ENCODE measurements around the gene TYW1B. TPM values are rescaled to one million over a fixed set of nuclear protein-coding genes. Genes with fewer than 3 reads are reported as not detected.
"Not testable (repeated sequence)": the region's sequence is repeated elsewhere in the genome, so short reads cannot be mapped to it uniquely, and the experiment has no call there.

Gene TYW1B
- total and polyA plus RNA-seq, 4 donors: 1.0 to 3.8 (median 2.1) TPM

GRCh38 chr7:72843166-72843565, 15.2 kb upstream of the TYW1B start:
- WGBS, 2 donors: 85 to 89% methylated on average over 4 of the region's 4 CpGs

GRCh38 chr7:72840966-72841511, 13.0 kb upstream of the TYW1B start:
- ATAC-seq (ENCODE audit: low FRiP score); H3K4me1 ChIP-seq (ENCODE audit: control insufficient read depth in 1 of 2, insufficient read depth in 2 of 2, low read length in 2 of 2); H3K27me3 ChIP-seq (ENCODE audit: control insufficient read depth in 1 of 2, insufficient read depth in 2 of 2, low read length in 1 of 2); H3K36me3 ChIP-seq (ENCODE audit: control insufficient read depth in 1 of 2, insufficient read depth in 2 of 2, low read length in 1 of 2); intact Hi-C loops (cut with DNase I); H3K4me3 ChIP-seq (ENCODE audit: low read length in 2 of 2); H3K9me3 ChIP-seq (ENCODE audit: control insufficient read depth, low read length); DNase-seq; H3K27ac ChIP-seq (ENCODE audit: low read depth in 1 of 2, low read length in 2 of 2): not testable (repeated sequence)
- WGBS, 2 donors: 89 to 98% methylated on average over 6 of the region's 6 CpGs

More at GRCh38 chr7:72843166-72843565, 15.2 kb upstream of the TYW1B start:
- H3K4me3 ChIP-seq (ENCODE audit: low read length in 2 of 2); H3K4me1 ChIP-seq (ENCODE audit: control insufficient read depth in 1 of 2, insufficient read depth in 2 of 2, low read length in 2 of 2); intact Hi-C loops (cut with DNase I); DNase-seq; H3K27me3 ChIP-seq (ENCODE audit: control insufficient read depth in 1 of 2, insufficient read depth in 2 of 2, low read length in 1 of 2); H3K36me3 ChIP-seq (ENCODE audit: control insufficient read depth in 1 of 2, insufficient read depth in 2 of 2, low read length in 1 of 2); H3K9me3 ChIP-seq (ENCODE audit: control insufficient read depth, low read length); H3K27ac ChIP-seq (ENCODE audit: low read depth in 1 of 2, low read length in 2 of 2); ATAC-seq (ENCODE audit: low FRiP score): not testable (repeated sequence)

- H3K4me1 ChIP-seq (ENCODE audit: control insufficient read depth in 1 of 2, insufficient read depth in 2 of 2, low read length in 2 of 2); ATAC-seq (ENCODE audit: low FRiP score); H3K27ac ChIP-seq (ENCODE audit: low read depth in 1 of 2, low read length in 2 of 2); H3K4me3 ChIP-seq (ENCODE audit: low read length in 2 of 2); H3K9me3 ChIP-seq (ENCODE audit: control insufficient read depth, low read length); H3K36me3 ChIP-seq (ENCODE audit: control insufficient read depth in 1 of 2, insufficient read depth in 2 of 2, low read length in 1 of 2); H3K27me3 ChIP-seq (ENCODE audit: control insufficient read depth in 1 of 2, insufficient read depth in 2 of 2, low read length in 1 of 2); DNase-seq: not testable (repeated sequence)
- WGBS, 2 donors: 96 to 98% methylated on average over 6 of the region's 6 CpGs
- intact Hi-C loops (cut with DNase I): loop anchor here in 1 of 2 donors (10.0 kb wide), 1 partner anchor 86 kb away; the partner anchor contains the start of gene POM121
Measured at GRCh38 chr7:72838315-72838714, 10.3 kb upstream of the TYW1B start.

GRCh38 chr7:72837291-72837690, 9.3 kb upstream of the TYW1B start:
- not testable (repeated sequence) for ATAC-seq (ENCODE audit: low FRiP score); H3K4me1 ChIP-seq (ENCODE audit: control insufficient read depth in 1 of 2, insufficient read depth in 2 of 2, low read length in 2 of 2); DNase-seq; H3K4me3 ChIP-seq (ENCODE audit: low read length in 2 of 2); H3K36me3 ChIP-seq (ENCODE audit: control insufficient read depth in 1 of 2, insufficient read depth in 2 of 2, low read length in 1 of 2); H3K27ac ChIP-seq (ENCODE audit: low read depth in 1 of 2, low read length in 2 of 2); H3K9me3 ChIP-seq (ENCODE audit: control insufficient read depth, low read length); H3K27me3 ChIP-seq (ENCODE audit: control insufficient read depth in 1 of 2, insufficient read depth in 2 of 2, low read length in 1 of 2)
- WGBS, 2 donors: 88 to 91% methylated on average over 3 of the region's 3 CpGs
- intact Hi-C loops (cut with DNase I): loop anchor here in 1 of 2 donors (10.0 kb wide), 1 partner anchor 88 kb away; the partner anchor contains the start of gene POM121

- not testable (repeated sequence) for H3K9me3 ChIP-seq (ENCODE audit: control insufficient read depth, low read length); H3K27me3 ChIP-seq (ENCODE audit: control insufficient read depth in 1 of 2, insufficient read depth in 2 of 2, low read length in 1 of 2); DNase-seq; ATAC-seq (ENCODE audit: low FRiP score); H3K36me3 ChIP-seq (ENCODE audit: control insufficient read depth in 1 of 2, insufficient read depth in 2 of 2, low read length in 1 of 2); H3K4me1 ChIP-seq (ENCODE audit: control insufficient read depth in 1 of 2, insufficient read depth in 2 of 2, low read length in 2 of 2)
- Histone ChIP-seq H3K27ac (ENCODE audit: low read depth in 1 of 2, low read length in 2 of 2) (peak overlapping the region in 1 of 2 donors; percentile 48), H3K4me3 (ENCODE audit: low read length in 2 of 2) (peak overlapping the region; percentile 14 to 23)
- 0 to 6% methylated on average over 3 to 5 of the region's 5 CpGs for WGBS, 2 donors
- intact Hi-C loops (cut with DNase I): loop anchor here in 1 of 2 donors (10.0 kb wide), 1 partner anchor 94 kb away; the partner anchor contains the start of gene POM121
Measured at GRCh38 chr7:72830567-72830966, 2.6 kb upstream of the TYW1B start.

GRCh38 chr7:72829687-72830354, 1.8 kb upstream of the TYW1B start:
- peak overlapping the region; percentile 61 to 99 for H3K27ac ChIP-seq (ENCODE audit: low read depth in 1 of 2, low read length in 2 of 2)
- DNase-seq: peak; percentile 67 to 80
- H3K27me3 ChIP-seq (ENCODE audit: control insufficient read depth in 1 of 2, insufficient read depth in 2 of 2, low read length in 1 of 2); H3K4me1 ChIP-seq (ENCODE audit: control insufficient read depth in 1 of 2, insufficient read depth in 2 of 2, low read length in 2 of 2); H3K36me3 ChIP-seq (ENCODE audit: control insufficient read depth in 1 of 2, insufficient read depth in 2 of 2, low read length in 1 of 2); H3K9me3 ChIP-seq (ENCODE audit: control insufficient read depth, low read length): not testable (repeated sequence)
- peak; percentile 83 for ATAC-seq (ENCODE audit: low FRiP score)
- intact Hi-C loops (cut with DNase I): loop anchor here in 1 of 2 donors (10.0 kb wide), 1 partner anchor 95 kb away; the partner anchor contains the start of gene POM121
- H3K4me3 ChIP-seq (ENCODE audit: low read length in 2 of 2): peak overlapping the region; percentile 57 to 61
- WGBS, 2 donors: 0 to 1% methylated on average over 29 of the region's 29 CpGs

- 0 to 1% methylated on average over 36 of the region's 36 CpGs for WGBS, 2 donors
- ATAC-seq (ENCODE audit: low FRiP score) (peak; percentile 93), DNase-seq (peak; percentile 96 to 97)
- H3K4me3 ChIP-seq (ENCODE audit: low read length in 2 of 2): peak overlapping the region; percentile 57 to 61
- H3K27me3 ChIP-seq (ENCODE audit: control insufficient read depth in 1 of 2, insufficient read depth in 2 of 2, low read length in 1 of 2); H3K4me1 ChIP-seq (ENCODE audit: control insufficient read depth in 1 of 2, insufficient read depth in 2 of 2, low read length in 2 of 2); intact Hi-C loops (cut with DNase I); H3K36me3 ChIP-seq (ENCODE audit: control insufficient read depth in 1 of 2, insufficient read depth in 2 of 2, low read length in 1 of 2); H3K9me3 ChIP-seq (ENCODE audit: control insufficient read depth, low read length): not testable (repeated sequence)
- H3K27ac ChIP-seq (ENCODE audit: low read depth in 1 of 2, low read length in 2 of 2): peak overlapping the region; percentile 61 to 99
Measured at GRCh38 chr7:72829291-72829686, 1.3 kb upstream of the TYW1B start.

GRCh38 chr7:72823765-72824732, 4.0 kb downstream of the TYW1B start:
- H3K4me3 ChIP-seq (ENCODE audit: low read length in 2 of 2); H3K4me1 ChIP-seq (ENCODE audit: control insufficient read depth in 1 of 2, insufficient read depth in 2 of 2, low read length in 2 of 2); H3K27me3 ChIP-seq (ENCODE audit: control insufficient read depth in 1 of 2, insufficient read depth in 2 of 2, low read length in 1 of 2); DNase-seq; ATAC-seq (ENCODE audit: low FRiP score); H3K9me3 ChIP-seq (ENCODE audit: control insufficient read depth, low read length); H3K27ac ChIP-seq (ENCODE audit: low read depth in 1 of 2, low read length in 2 of 2); H3K36me3 ChIP-seq (ENCODE audit: control insufficient read depth in 1 of 2, insufficient read depth in 2 of 2, low read length in 1 of 2): not testable (repeated sequence)
- intact Hi-C loops (cut with DNase I): loop anchor here in 1 of 2 donors (5.0 kb wide), 1 partner anchor 93 kb away; no protein-coding TSS in a partner anchor
- WGBS, 2 donors: 40% methylated on average over 10 of the region's 11 CpGs

Data from aorta (tissue), 5 donors.